T follicular helper cell (primary cell): Measurements from ENCODE around the gene PKD2.

Source experiments
- DNase-seq: peaks from one replicate; pipeline ENCODE4 v3.0.0-alpha.2; 2020; ENCODE audit warnings: low read depth

Gene PKD2

GRCh38 chr4:88027611-88028608 lies 20.5 kb downstream of the PKD2 start:
- no peak for DNase-seq

- no peak for DNase-seq
These were observed 21.5 kb downstream of the PKD2 start for GRCh38 chr4:88028946-88029345.

GRCh38 chr4:88029556-88029955 lies 22.1 kb downstream of the PKD2 start:
- no peak for DNase-seq

- DNase-seq = no peak
These were observed 23.3 kb downstream of the PKD2 start for GRCh38 chr4:88030565-88031310.

- peak; percentile 9 for DNase-seq
These were observed 25.9 kb downstream of the PKD2 start for GRCh38 chr4:88033309-88033708.

- no peak for DNase-seq
These were observed 27.9 kb downstream of the PKD2 start for GRCh38 chr4:88035292-88035691.

- no peak for DNase-seq
These were observed 30.0 kb downstream of the PKD2 start for GRCh38 chr4:88037447-88037846.

GRCh38 chr4:88037936-88038335 lies 30.5 kb downstream of the PKD2 start:
- DNase-seq = no peak

- DNase-seq = no peak
These were observed 33.3 kb downstream of the PKD2 start for GRCh38 chr4:88040707-88041106.

GRCh38 chr4:88041626-88042025 lies 34.2 kb downstream of the PKD2 start:
- no peak for DNase-seq

- DNase-seq = no peak
These were observed 35.6 kb downstream of the PKD2 start for GRCh38 chr4:88043001-88043400.

GRCh38 chr4:88043586-88044340 lies 36.3 kb downstream of the PKD2 start:
- no peak for DNase-seq

- DNase-seq = no peak
These were observed 37.6 kb downstream of the PKD2 start for GRCh38 chr4:88045021-88045420.

GRCh38 chr4:88054229-88054628 lies 46.8 kb downstream of the PKD2 start:
- no peak for DNase-seq

- DNase-seq = no peak
These were observed 47.5 kb downstream of the PKD2 start for GRCh38 chr4:88054901-88055300.

- DNase-seq = no peak
These were observed 50.9 kb downstream of the PKD2 start for GRCh38 chr4:88058295-88058694.

- DNase-seq = no peak
These were observed 52.3 kb downstream of the PKD2 start for GRCh38 chr4:88059766-88060165.

GRCh38 chr4:88060431-88060830 lies 53.0 kb downstream of the PKD2 start:
- no peak for DNase-seq

GRCh38 chr4:88062311-88062710 lies 54.9 kb downstream of the PKD2 start:
- DNase-seq = no peak

- DNase-seq = no peak
These were observed 55.4 kb downstream of the PKD2 start for GRCh38 chr4:88062843-88063242.

- no peak for DNase-seq
These were observed 56.3 kb downstream of the PKD2 start for GRCh38 chr4:88063634-88064296.

- DNase-seq = no peak
These were observed 57.0 kb downstream of the PKD2 start for GRCh38 chr4:88064410-88064809.
